BE2C (cell line): Measurements from ENCODE around the gene ZNF775. TPM values are rescaled to one million over a fixed set of nuclear protein-coding genes. Genes with fewer than 3 reads are reported as not detected.

Experiments
- DNase-seq: peaks from one replicate; pipeline ENCODE4 v3.0.0-alpha.2; 2020
- H3K27me3 ChIP-seq: fragments of 250-450 bp; sonication (Bioruptor Pico); 2 replicates; pipeline ENCODE4 v1.5.1; 2020; ENCODE audit warnings: mild to moderate bottlenecking
- H3K36me3 ChIP-seq: fragments of 250-450 bp; sonication (Bioruptor Pico); 2 replicates; pipeline ENCODE4 v1.5.1; 2020; ENCODE audit warnings: mild to moderate bottlenecking
- H3K4me1 ChIP-seq: fragments of 250-450 bp; sonication (Bioruptor Pico); 2 replicates; pipeline ENCODE4 v1.5.1; 2020
- H3K4me3 ChIP-seq: 2 replicates; pipeline ENCODE4 v1.5.1; 2011; ENCODE audit warnings: low read depth, low read length
- H3K9me3 ChIP-seq: fragments of 250-450 bp; sonication (Bioruptor Pico); 2 replicates; pipeline ENCODE4 v1.5.1; 2020
- CTCF ChIP-seq: IDR thresholded peaks from 2 replicates; pipeline ENCODE4 v1.5.1; 2012; ENCODE audit warnings: mild to moderate bottlenecking, low read depth, low read length
- polyA plus RNA-seq: library from polyadenylated mRNA; unstranded; fragments of >200 nt; gene quantifications from one replicate; pipeline ENCODE4 v1.2.1, GENCODE V29; 2012; ENCODE audit warnings: low read depth, missing spikeins; ENCODE audit not compliant: insufficient read length, insufficient read depth

ZNF775 gene
- 18.2 TPM for polyA plus RNA-seq

GRCh38 chr7:150378853-150379440, at the start of gene ZNF775:
TSS of gene ZNF775 (plus strand) at chr7:150379330. CDS start at chr7:150388471, 9,141 bp downstream.
- H3K27me3 ChIP-seq = no peaks in the 10 kb centered on the region
- H3K9me3 ChIP-seq = no peaks in the 10 kb centered on the region
- H3K4me1 ChIP-seq = peaks cover 4% of the 10 kb centered on the region; the same call in 1 of the 2 replicates
- DNase-seq = peak; percentile 97
- peak within 1 kb of the TSS; percentile 92 for H3K4me3 ChIP-seq
- H3K36me3 ChIP-seq = peaks cover 18% of the 10 kb centered on the region
- TF ChIP-seq CTCF = no peak

GRCh38 chr7:150329331-150330120, 49.6 kb upstream of the ZNF775 start:
- Histone ChIP-seq H3K4me3 (no peak overlapping the region), H3K4me1 (no peaks in the 10 kb centered on the region), H3K9me3 (no peaks in the 10 kb centered on the region), H3K36me3 (peaks cover 54% of the 10 kb centered on the region), H3K27me3 (no peaks in the 10 kb centered on the region)
- TF ChIP-seq CTCF = no peak
- DNase-seq = no peak

- peaks cover 54% of the 10 kb centered on the region for H3K36me3 ChIP-seq
Observed at GRCh38 chr7:150330211-150330885, 48.8 kb upstream of the ZNF775 start.

GRCh38 chr7:150332852-150333635, 46.1 kb upstream of the ZNF775 start:
- Histone ChIP-seq H3K4me3 (no peak overlapping the region), H3K36me3 (peaks cover 40% of the 10 kb centered on the region), H3K27me3 (no peaks in the 10 kb centered on the region), H3K9me3 (no peaks in the 10 kb centered on the region), H3K4me1 (no peaks in the 10 kb centered on the region)
- TF ChIP-seq CTCF = no peak
- DNase-seq = no peak

More at GRCh38 chr7:150330211-150330885, 48.8 kb upstream of the ZNF775 start:
- no peak overlapping the region for H3K4me3 ChIP-seq
- H3K4me1 ChIP-seq = no peaks in the 10 kb centered on the region
- H3K27me3 ChIP-seq = no peaks in the 10 kb centered on the region
- H3K9me3 ChIP-seq = no peaks in the 10 kb centered on the region
- no peak for TF ChIP-seq CTCF
- DNase-seq = no peak

GRCh38 chr7:150333659-150334058, 45.5 kb upstream of the ZNF775 start:
- Histone ChIP-seq H3K4me3 (no peak overlapping the region), H3K9me3 (no peaks in the 10 kb centered on the region), H3K27me3 (no peaks in the 10 kb centered on the region), H3K36me3 (peaks cover 33% of the 10 kb centered on the region), H3K4me1 (no peaks in the 10 kb centered on the region)
- TF ChIP-seq CTCF = no peak
- no peak for DNase-seq
